Measurements from ENCODE around the gene LBH.
A peak's percentile ranks its signal among the peaks of the same experiment; 100 is the strongest.

The LBH gene

DNA sequence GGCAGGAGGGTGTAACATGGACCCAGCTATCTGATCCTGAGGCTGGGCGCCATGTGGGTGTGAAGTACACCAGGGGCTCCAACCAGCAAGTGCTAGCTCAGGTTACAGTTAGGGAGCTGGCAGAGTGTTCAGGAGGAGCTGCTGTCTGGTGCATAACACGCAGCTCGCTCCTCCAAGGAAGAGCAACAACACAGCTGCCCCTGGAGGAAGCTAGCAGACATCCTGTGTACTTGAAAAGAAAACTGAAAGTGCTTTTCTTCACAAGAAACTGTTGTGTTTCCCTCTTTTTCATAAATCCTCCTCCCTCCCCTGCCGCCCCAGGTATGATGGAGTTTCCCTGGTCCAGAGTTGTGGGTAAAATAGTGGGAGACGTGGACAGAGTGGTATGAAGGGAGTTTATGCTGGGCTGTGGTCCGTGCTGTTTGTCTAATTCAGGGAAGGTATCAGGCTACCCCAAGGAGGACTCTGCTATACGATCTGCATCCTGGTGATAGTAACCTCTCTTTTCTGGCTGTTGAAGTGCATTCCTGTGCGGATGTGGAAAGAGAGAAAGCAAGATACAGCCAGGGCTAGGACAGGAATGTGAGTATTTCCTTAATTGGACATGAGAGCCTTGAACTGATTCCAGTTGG lies 6.1 kb upstream of the LBH start:
- DNase-seq (ENCODE audit: low read depth in 2 of 2), result peak; percentile 52 to 87
- peak overlapping the region; percentile 33 to 36 for H3K4me3 ChIP-seq (replicated peaks in 1 of 2; ENCODE audit: low read depth in 2 of 2, low read length in 2 of 2)

DNA sequence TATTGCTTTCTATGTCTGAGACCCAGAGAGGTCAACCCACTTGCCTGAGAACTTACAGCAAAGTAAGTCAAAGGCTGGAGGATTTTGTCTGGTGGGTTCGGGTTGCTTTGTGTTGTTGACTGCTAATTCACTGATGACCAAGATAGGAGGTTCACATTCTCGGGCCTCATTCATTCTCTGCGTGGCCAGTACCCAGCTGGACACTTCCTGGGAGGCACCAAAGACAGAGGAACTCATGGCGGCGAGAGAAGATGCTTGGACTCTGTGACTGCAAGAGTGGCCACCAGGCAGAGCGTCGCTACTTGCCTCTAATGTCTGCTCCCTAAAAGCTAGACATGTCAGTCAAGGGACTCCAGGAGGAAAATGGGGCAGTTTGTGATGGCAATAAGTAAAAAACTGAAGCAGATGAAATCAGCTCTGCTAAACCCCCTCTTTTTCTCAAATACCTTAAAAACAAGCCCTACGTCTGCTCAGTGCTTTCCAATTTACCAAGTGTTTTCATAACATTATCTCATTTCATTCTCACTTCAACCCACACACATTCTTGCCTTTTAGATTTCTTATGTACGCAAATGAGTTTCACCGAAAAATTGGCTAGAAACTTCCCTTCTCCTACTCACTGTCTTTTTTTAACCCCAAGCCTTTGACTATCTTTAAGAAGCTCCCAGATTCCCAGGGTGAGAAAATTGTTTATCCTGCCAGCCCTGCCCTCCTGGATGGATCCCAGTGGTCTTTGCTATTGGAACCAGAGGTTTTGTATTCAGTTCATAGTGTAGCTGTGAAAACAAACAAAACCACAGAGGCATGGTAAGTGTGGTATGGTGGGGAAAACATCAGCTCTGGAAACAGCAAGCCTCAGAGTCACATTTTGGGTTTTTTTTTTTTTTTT lies 4.9 kb upstream of the LBH start:
- no peak overlapping the region for H3K4me3 ChIP-seq (replicated peaks in 1 of 2; ENCODE audit: low read depth in 2 of 2, low read length in 2 of 2)
- TF ChIP-seq, protein P1, sequence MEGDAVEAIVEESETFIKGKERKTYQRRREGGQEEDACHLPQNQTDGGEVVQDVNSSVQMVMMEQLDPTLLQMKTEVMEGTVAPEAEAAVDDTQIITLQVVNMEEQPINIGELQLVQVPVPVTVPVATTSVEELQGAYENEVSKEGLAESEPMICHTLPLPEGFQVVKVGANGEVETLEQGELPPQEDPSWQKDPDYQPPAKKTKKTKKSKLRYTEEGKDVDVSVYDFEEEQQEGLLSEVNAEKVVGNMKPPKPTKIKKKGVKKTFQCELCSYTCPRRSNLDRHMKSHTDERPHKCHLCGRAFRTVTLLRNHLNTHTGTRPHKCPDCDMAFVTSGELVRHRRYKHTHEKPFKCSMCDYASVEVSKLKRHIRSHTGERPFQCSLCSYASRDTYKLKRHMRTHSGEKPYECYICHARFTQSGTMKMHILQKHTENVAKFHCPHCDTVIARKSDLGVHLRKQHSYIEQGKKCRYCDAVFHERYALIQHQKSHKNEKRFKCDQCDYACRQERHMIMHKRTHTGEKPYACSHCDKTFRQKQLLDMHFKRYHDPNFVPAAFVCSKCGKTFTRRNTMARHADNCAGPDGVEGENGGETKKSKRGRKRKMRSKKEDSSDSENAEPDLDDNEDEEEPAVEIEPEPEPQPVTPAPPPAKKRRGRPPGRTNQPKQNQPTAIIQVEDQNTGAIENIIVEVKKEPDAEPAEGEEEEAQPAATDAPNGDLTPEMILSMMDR (IDR thresholded peaks at IDR 0.05; ENCODE audit: low read depth, low read length), result no peak
- DNase-seq (ENCODE audit: low read depth in 2 of 2), result peak; percentile 6 to 85

More for the DNA sequence above, 6.1 kb upstream of the LBH start:
- TF ChIP-seq, protein P1 (IDR thresholded peaks at IDR 0.05; ENCODE audit: low read depth, low read length), result peak; percentile 1

DNA sequence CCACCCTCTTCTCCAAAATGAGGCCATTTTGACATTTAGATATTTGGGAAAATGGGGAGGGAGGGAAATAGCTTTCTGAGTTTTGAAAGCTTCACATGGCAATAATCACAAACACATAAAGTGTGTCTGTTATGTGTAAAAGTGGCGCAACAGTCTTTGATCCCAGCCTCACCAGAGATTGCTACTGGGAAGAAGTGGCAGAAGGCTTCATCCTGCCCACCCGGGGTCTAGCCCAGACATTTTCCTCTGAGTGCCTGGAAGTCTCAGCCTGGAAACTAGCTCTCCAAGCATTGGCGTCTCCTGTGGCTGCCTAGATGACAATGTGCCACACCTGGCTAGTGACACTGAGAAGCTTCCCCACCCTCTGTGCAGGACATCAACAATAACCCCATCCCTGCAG lies 1.7 kb upstream of the LBH start:
- TF ChIP-seq, protein P1 (IDR thresholded peaks at IDR 0.05; ENCODE audit: low read depth, low read length), result no peak

DNA sequence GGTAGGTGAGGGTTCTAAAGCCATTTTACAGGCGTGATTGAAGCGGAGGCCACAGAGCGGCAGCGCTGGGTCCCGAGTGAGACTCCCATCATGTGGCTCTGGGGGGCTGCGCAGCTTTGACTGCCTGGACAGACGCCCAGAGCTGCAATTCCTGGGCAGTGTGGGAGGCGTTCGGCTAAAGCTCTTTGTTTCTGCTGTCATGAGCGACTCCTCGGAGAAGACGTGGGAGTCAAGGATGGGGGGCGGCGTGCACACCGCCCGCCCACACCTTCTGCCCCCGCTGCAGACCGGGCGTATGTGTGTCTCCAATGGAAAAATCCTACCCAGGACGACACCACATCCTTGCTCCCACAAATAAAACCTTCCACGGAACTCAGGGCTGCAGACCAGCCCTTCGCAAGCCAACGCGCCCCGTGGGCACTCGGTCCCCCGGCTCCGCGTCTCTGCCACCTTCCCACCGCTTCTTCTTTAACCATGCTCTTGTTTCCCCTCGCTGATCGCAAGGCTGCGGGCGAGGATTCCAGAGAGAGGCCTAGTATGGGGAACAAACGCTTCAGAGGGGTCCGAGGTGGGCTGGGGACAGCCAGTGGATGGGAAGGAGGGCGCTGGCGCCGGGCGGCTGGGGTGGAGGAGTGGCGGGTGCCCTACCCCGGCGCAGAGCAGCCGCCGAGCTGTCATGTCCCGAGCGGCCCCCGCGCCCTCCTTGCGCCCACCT lies 680 bp upstream of the LBH start:
- peak overlapping the region; percentile 50 to 68 for H3K4me3 ChIP-seq (replicated peaks in 1 of 2; ENCODE audit: low read depth in 2 of 2, low read length in 2 of 2)
- TF ChIP-seq, protein P1 (IDR thresholded peaks at IDR 0.05; ENCODE audit: low read depth, low read length), result no peak
- peak; percentile 21 to 77 for DNase-seq (ENCODE audit: low read depth in 2 of 2)

More for the DNA sequence above, 1.7 kb upstream of the LBH start:
- DNase-seq (ENCODE audit: low read depth in 2 of 2), result no peak
- no peak overlapping the region for H3K4me3 ChIP-seq (replicated peaks in 1 of 2; ENCODE audit: low read depth in 2 of 2, low read length in 2 of 2)

DNA sequence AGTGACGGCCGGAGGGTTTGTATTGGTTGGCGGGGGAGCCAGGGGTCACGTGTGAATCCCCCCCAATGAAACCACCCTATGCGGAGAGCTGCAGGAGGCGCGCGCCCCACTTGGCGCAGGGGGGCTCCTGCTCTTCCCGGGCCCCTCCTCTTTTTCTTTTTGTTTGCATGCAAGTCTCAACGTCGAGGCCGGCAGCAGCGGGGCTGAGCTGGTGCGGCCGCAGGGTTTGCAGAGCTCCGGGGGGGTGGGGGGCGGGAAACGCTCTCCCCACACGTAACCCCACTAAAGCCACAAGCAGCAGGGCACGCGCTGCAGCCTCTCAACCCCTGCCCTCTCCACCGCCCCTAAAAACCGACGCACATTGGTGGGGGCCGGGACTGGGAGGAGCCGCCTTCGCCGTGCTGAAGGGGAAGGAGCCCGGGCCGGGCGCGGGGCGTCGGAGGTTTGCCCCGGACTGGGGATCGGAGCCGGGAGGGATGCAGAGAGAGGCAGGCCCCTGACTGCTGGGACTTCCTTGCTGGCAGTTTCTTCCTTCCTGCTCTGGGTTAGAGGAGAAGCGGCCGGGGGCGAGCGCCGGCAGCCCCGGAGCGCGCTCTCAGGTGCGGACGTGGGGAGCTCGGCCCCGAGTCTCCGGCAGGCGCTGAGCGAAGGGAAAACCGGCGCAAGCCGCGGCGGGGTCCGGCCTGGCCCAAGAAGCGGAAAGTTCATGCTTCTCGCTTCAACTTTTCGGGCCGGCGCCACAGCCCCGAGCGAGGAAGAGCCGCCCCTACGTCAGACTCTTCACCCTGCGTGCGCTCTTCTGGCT lies 864 bp downstream of the LBH start:
- peak overlapping the region; percentile 68 to 76 for H3K4me3 ChIP-seq (replicated peaks in 1 of 2; ENCODE audit: low read depth in 2 of 2, low read length in 2 of 2)
- DNase-seq (ENCODE audit: low read depth in 2 of 2), result peak; percentile 38 to 51
- TF ChIP-seq, protein P1 (IDR thresholded peaks at IDR 0.05; ENCODE audit: low read depth, low read length), result no peak

DNA sequence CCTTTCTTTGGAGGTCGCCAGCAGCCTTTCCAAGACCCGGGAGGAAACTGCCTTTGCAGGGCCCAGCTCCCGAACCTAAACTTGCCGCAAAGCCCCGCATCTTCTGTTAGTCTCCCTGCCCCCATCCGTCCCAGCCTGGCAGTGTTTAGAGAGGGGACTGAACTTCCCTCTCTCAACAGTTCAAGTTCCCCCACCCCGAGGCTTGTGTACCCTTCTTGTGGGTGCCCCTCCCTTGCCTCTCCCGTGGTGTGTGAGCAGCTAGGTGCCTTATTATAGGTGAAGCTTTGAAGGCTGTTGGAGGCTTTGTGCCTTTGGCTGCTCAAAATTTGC lies 1.4 kb downstream of the LBH start:
- TF ChIP-seq, protein P1 (IDR thresholded peaks at IDR 0.05; ENCODE audit: low read depth, low read length), result no peak
- peak overlapping the region; percentile 68 to 76 for H3K4me3 ChIP-seq (replicated peaks in 1 of 2; ENCODE audit: low read depth in 2 of 2, low read length in 2 of 2)
- no peak for DNase-seq (ENCODE audit: low read depth in 2 of 2)
